ENCODE results near the gene STARD3NL.
"Not testable (repeated sequence)": the region's sequence is repeated elsewhere in the genome, so short reads cannot be mapped to it uniquely, and the experiment has no call there.

STARD3NL gene

GRCh38 chr7:38257350-38257677 is 79.3 kb downstream of the STARD3NL start:
- Histone ChIP-seq H3K4me3 (no peak overlapping the region), H3K27ac (no peak overlapping the region)

DNA sequence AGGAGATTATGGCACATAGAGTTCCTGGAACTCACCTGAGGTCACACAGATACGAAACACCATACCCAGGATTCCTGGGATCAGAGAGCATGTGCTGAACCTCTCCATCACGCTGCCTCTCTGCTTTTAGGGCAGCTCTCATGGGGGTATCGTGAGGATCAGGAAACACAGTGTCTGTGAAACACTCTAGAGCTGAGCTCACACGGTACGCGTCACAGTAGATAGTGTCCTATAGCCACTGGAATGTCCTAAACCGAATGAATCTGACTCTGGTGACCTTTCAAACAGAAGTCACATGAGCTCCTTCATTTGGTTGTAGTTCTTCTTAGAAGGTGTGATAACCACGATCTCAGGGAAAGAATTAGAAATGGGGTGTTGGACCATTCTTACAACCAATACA is 81.1 kb downstream of the STARD3NL start:
- H3K27ac ChIP-seq = not testable (repeated sequence)

GRCh38 chr7:38261601-38262000 is 83.6 kb downstream of the STARD3NL start:
- not testable (repeated sequence) for H3K27ac ChIP-seq, H3K4me3 ChIP-seq

More for the DNA sequence above, 81.1 kb downstream of the STARD3NL start:
- not testable (repeated sequence) for H3K4me3 ChIP-seq

- H3K4me3 ChIP-seq, H3K27ac ChIP-seq: not testable (repeated sequence)
These were observed 84.0 kb downstream of the STARD3NL start for GRCh38 chr7:38262026-38262425.

DNA sequence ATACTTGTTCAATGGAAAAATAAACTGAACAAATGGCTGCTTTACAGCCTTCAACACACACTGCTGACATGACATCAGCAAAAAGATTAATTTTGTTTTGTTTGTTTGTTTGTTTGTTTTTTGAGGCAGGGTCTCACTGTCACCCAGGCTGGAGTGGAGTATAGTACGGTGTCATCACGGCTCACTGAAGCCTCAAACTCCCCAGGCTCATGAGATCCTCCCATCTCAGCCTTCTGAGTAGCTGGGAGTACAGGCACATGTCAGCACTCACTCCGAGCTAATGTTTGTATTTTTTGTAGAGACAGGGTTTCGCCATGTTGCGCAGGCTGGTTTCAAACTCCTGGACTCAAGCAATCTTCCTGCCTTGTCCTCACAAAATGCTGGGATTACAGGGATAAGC is 84.5 kb downstream of the STARD3NL start:
- no peak overlapping the region for H3K27ac ChIP-seq
- no peak overlapping the region for H3K4me3 ChIP-seq

GRCh38 chr7:38263274-38263673 is 85.2 kb downstream of the STARD3NL start:
- H3K27ac ChIP-seq, H3K4me3 ChIP-seq: not testable (repeated sequence)

GRCh38 chr7:38264602-38265001 is 86.6 kb downstream of the STARD3NL start:
- not testable (repeated sequence) for H3K27ac ChIP-seq, H3K4me3 ChIP-seq

GRCh38 chr7:38265958-38266357 is 87.9 kb downstream of the STARD3NL start:
- not testable (repeated sequence) for H3K27ac ChIP-seq, H3K4me3 ChIP-seq

GRCh38 chr7:38269704-38270346 is 91.8 kb downstream of the STARD3NL start:
- not testable (repeated sequence) for H3K4me3 ChIP-seq, H3K27ac ChIP-seq

GRCh38 chr7:38270405-38270804 is 92.4 kb downstream of the STARD3NL start:
- not testable (repeated sequence) for H3K4me3 ChIP-seq, H3K27ac ChIP-seq

DNA sequence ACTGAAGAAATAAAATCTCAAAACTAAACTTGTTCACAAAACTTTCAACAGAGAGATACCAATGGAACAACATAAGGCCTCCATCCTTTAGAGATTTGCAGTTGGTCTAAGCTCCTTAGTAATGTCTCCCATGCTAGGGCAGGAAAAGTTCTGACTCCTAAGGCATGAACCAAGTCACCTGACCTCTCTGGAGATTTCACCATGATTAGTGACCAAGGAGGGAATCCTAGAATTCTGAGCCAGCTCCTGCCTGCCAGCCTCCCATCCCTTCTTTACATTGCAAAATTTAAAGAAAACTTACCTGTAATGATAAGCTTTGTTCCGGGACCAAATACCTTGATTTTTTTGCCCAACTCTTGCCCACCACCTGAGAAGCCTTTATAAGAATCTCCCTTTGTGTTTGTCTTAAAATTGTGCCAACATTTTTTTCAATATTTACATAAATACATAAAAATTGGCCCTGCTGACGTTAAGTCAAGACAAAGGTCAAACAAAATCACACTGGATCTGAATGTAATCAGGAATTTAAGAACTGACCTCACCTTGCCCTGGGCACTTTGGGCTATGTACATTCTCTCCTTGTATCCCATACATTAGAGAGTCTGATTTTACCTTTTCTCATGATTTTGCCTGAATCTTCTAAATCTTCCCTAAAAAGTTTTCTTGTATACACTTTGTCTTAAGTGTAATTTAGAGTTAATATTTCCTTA is 95.4 kb downstream of the STARD3NL start, which contains the start of gene TARP:
TSS of gene TARP (minus strand) at position 351 of the 710 bp plus-strand sequence.
- no peak within 1 kb of the TSS for H3K4me3 ChIP-seq
- peak within 1 kb of the TSS in 1 of 21 experiments; percentile 23 for H3K27ac ChIP-seq

DNA sequence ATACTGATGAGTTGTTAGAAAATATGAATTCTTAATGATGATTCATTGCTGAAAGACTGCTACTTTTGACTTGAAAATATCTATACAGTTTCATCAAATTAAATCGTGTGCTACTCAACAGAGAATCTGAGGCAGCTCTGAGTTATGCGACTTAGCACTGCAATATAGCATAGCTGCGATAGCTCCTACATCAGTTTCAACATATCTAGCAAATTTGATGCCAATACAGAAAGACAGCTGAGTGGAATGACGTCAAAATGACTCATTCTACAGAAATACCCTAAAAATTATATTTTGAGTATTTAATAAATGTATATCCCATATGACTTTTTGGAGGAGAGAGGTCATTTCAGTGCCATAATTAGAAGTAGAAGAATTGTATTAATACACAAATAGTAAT is 96.4 kb downstream of the STARD3NL start:
- H3K27ac ChIP-seq = no peak overlapping the region
- H3K4me3 ChIP-seq = no peak overlapping the region

DNA sequence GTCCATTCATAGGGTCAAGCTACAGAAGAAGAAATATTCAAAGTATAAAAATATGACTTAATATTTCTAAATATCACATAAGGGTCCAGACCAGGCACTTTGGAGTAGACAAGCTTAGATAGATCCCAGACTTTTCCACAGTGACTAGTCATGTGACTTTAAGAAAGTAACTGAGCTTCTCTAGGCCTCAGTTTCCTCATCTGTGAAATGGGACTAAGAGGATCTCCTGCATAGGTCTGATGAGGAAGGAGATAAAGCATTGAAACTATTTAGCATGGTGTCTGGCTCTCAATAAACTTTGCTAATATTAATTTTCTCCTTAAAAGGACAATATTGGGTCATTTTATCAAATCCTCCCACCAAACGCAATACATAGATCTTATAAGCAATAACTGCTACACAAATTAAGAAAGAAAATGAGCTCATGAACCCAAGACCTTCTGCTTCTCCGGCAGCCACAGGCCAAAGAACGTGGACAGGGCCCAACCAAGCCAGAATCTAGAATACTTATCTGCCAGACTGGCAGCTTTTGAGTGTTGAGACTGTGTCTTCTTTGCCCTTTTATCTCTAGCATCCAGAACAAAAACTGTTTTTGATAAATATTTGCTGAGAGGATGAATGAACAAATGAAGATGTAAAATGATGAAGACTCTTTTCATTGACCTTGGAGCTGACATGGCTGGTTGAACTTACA is 97.0 kb downstream of the STARD3NL start:
- Histone ChIP-seq H3K4me3 (no peak overlapping the region), H3K27ac (peak overlapping the region in 1 of 21 experiments; percentile 5)

- Histone ChIP-seq H3K27ac (no peak overlapping the region), H3K4me3 (no peak overlapping the region)
These were observed 98.2 kb downstream of the STARD3NL start for GRCh38 chr7:38276096-38276877.

- Histone ChIP-seq H3K27ac (no peak overlapping the region), H3K4me3 (no peak overlapping the region)
These were observed 102.0 kb downstream of the STARD3NL start for GRCh38 chr7:38280000-38280399.
